UCSD-AML1 (cell line): ENCODE measurements around the gene ZXDC.

Experiments
- DNase-seq: peaks from one replicate; lab custom pipeline; 2025; ENCODE audit not compliant: unreplicated experiment; lab: John Stamatoyannopoulos, UW

ZXDC gene, protein sequence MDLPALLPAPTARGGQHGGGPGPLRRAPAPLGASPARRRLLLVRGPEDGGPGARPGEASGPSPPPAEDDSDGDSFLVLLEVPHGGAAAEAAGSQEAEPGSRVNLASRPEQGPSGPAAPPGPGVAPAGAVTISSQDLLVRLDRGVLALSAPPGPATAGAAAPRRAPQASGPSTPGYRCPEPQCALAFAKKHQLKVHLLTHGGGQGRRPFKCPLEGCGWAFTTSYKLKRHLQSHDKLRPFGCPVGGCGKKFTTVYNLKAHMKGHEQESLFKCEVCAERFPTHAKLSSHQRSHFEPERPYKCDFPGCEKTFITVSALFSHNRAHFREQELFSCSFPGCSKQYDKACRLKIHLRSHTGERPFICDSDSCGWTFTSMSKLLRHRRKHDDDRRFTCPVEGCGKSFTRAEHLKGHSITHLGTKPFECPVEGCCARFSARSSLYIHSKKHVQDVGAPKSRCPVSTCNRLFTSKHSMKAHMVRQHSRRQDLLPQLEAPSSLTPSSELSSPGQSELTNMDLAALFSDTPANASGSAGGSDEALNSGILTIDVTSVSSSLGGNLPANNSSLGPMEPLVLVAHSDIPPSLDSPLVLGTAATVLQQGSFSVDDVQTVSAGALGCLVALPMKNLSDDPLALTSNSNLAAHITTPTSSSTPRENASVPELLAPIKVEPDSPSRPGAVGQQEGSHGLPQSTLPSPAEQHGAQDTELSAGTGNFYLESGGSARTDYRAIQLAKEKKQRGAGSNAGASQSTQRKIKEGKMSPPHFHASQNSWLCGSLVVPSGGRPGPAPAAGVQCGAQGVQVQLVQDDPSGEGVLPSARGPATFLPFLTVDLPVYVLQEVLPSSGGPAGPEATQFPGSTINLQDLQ

GRCh38 chr3:126475413-126476114 is at the start of gene ZXDC:
Gene ZXDC (minus strand): TSS chr3:126475891. CDS start chr3:126475865, 26 bp downstream.
- DNase-seq, result peak; percentile 97

DNA sequence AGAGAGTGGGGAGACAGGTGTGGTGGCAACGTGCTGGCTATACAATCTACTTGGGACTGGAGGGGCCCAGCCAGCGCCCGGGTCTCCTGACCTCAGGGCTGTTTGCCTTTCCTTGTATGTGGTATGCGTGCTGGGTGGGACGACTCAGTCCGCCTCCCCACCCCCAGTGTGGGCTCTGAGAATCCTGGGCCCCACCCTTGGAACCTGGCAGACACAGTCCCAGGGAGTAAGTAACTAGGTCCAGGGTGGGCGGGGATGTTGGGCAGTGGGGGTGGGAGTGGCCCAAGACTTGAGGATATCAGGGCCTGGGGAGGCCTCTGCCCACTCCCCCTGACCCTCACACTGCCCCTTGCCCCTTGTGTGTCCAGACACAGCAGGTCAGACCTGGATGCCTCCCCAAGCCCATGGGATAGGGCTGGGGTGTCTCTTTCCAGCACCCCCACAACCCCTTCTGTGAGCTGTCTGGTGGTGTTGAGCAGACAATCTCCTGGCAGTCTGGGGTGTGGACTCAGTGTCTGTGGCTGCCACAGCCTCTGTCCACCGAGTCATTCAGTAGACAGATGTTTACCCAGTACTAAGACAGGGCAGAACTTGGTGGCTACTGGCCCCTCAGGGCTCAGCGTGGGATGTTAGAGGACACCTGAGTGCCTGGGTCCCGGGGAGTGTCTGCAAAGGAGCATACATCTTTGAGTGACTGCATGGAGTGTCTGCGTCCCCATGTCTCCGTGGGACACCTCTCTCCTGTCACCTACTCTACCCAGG is 49.6 kb upstream of the ZXDC start:
- DNase-seq, result no peak

DNA sequence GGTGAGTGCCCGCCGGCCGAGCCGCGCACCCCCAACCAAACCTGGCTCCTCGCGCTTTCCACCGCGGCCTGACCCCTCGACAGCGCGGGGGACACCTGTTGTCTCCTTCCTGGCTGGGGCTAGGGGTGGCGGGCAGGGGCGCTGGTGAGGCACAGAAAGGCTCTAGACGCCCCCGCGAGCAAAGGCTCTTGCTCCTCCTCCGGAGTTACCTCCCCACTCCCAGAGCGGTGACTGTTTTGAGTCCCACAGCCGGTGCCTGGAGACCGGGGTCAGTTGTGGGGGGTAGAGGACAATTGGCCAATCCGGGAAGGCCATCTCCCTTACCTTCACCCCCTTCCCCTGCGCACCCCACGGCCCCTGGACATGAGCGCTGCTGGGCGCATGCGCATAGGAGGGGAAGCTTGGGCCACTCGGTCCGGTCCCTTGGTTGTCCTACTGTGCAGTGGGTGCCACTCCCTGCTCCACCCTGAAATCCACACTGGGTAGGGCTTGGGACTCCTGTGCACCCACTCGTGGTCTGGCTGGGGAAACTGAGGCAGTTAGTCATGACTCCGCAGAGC is 48.8 kb upstream of the ZXDC start:
- DNase-seq, result no peak

GRCh38 chr3:126523745-126524428 is 48.2 kb upstream of the ZXDC start, which contains the start of gene CHST13:
Gene CHST13 (plus strand): TSS chr3:126524155. CDS start chr3:126524333, 178 bp downstream.
- peak; percentile 35 for DNase-seq

- peak; percentile 40 for DNase-seq
Observed at GRCh38 chr3:126522363-126522788, 46.7 kb upstream of the ZXDC start.

DNA sequence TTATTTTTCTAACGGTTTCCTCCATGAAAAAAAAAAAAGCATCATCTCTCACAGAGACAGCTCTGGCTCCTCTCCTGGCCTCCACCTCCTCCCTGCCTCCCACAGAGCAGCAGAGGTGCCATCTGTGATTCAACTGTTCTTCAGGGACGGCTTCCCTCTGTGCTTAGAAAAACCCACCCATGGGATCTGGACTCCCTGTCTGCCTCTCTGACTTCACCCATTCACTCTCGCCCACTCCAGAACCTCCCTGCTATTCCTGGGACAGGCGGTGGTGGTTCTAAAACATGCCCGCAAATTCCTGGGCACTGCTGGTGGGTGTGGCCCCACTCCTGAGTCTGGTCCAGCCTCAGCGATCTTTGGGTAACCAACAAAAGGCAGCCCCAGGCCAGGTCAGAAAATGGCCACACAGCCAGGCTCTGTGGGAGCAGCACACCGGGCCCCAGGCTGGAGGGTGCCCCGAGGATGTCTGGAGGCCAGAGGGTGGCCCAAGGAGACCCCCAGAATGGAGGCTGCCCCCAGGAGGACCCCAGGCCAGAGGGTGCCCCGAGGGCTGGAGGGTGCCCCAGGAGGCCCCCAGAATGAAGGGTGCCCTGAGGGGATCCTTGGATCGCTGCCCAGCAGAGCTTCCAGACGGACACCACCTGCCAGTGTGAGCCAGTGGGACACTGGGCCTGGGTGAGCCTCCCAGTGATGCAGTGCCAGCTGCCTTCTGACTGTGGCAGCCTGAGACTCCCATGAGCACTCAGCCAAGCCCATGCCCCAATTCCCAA is 45.6 kb upstream of the ZXDC start:
- no peak for DNase-seq

DNA sequence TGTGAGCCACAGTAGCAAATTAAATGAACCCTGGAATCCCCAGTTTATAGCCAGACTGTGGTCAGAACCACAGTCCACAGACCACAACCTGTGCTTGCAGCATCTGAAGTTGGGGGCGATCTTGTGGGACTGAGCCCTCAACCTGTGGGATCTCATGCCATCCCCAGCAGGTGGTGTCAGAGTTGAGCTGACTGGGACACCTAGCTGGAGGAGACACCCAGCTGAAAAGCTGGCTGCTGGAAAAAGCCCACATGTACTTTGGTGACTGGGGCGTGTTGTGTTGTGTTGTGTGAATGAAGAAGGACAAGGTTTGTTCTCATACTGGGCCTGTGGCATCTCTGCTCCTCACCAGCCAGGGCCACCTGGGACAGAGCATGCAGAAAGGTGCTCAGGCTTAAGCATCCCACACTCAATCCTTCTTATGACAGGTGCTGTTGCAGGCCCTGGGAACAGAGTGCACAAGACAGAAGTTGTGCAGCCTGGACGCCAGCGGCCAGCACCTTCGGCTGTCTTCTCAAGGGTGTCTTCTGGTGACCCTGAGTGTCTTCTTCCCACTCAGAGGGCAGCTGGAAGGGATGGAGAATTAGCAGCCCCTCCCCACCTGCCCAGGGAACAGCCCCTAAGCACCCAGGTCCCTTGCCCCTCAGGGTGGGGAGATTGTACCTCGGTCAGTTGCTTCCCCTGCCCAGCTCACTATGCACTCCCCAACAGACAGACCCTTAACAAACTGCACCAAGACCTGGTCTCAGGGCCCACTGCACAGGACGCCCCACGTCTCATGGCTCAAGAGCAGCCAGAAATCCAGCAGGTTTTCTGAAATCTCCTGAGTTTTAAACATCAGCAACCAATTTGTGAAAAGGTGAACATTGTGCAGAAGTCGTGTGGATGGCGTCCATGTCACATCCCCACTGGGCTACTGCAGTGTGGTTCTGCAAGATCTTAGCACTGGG is 44.1 kb upstream of the ZXDC start:
- DNase-seq, result no peak

- DNase-seq, result no peak
Observed at GRCh38 chr3:126518779-126519177, 43.1 kb upstream of the ZXDC start.

DNA sequence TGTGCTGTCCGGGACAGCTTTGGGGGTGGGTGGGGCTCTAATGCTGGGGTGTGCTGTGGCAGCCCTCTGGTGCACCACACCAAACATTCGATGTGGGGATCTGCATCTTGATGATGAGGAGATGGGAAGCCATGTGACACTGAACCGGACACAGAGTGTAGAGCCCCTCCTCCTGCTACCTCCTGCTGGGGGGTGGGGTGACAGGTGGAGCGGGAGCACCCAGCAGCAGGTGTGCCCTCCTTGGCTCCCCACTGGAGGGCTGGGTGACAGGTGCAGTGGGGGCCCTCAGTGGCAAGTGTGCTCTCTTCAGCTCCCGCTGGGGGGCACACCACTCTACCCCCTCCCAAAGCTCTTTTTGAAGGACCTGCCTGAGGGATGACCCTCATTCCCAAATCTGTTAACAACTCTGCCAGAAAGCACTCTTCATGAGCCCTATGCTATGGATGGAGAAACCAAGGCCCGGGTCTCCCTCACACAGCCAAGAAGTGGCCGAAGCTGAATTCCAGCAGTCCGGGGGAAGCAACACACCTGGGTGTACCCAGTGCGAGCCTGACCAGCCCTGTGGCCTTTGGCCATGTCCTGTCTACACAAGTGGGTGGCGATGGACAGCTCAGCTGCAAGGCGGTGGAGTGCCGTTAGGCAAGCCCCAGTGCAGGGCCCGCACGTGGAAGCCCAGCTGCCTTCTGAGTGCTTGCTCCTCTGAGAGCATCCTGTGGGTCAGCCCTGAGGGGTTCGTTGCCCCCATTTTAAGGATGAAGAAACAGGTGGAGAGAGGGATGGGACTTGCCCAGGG is 42.5 kb upstream of the ZXDC start:
- no peak for DNase-seq

- DNase-seq, result no peak
Observed at GRCh38 chr3:126517291-126517951, 41.7 kb upstream of the ZXDC start, which contains the start of gene UROC1. Gene UROC1 (minus strand): TSS chr3:126517773. CDS start chr3:126517719, 54 bp downstream.

GRCh38 chr3:126516936-126517290 is 41.2 kb upstream of the ZXDC start:
- DNase-seq, result no peak

DNA sequence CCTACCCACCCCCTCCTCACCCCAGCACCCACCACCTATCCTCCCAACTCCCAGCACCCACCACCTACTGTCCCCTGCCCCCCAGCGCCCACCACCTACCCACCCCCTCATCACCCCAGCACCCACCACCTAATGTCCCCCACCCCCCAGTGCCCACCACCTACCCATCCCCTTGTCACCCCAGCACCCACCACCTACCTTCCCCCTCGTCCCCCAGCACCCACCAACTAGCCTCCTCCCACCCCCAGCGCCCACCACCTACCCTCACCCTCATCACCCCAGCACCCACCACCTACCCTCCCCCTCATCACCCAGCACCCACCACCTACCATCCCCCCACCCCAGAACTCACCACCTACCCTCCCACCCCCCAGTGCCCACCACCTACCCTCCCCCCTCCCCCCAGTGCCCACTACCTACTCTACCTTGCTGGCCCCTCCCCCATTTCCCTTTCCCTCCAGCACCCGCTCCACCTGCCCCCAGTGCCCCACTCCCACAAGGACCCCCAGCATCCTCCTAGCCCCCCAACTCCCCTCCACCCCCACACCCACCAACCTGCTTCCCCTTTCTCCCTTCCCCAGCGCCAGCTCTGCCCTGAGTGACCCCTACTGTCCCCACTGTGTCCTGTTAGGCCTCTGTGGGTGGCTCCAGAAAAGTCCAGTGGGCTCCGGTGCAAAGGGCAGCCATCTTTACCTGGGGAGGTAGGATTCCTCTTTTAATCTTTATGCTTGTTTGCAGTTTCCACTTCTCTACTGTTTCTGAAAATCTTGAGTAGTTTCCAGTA is 40.7 kb upstream of the ZXDC start:
- DNase-seq, result no peak

- DNase-seq, result no peak
Observed at GRCh38 chr3:126515066-126515706, 39.5 kb upstream of the ZXDC start.

DNA sequence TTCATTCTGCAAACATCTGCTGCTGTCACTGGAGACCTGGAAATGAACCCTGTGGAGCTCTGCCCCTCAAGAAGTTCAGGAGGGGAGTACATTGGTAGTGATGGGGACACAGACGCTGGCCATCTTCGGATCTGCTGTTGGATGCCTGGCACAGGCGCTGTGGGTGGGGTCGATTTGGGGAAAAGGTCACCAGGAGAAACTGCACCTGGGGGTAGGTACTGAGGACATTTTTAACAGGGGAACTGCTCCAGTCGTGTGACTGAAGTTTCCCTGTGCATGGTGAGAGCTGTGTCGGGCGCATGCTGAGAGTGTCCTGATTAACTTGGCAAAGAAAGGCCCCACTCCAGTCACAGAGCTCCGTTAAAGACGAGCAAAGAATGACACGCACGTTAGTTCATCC is 38.5 kb upstream of the ZXDC start:
- DNase-seq, result no peak
